Trophoblast cell (in vitro differentiated cells and primary cell): ENCODE data around the gene ZNF155.

Experiments
- DNase-seq, 2 donors: peaks; one replicate each; pipeline ENCODE4 v3.0.0-alpha.2; 2016
- H2AFZ ChIP-seq: 2 replicates; pipeline ENCODE4 v1.6.1; 2013; ENCODE audit warnings: low read length, moderate library complexity, mild to moderate bottlenecking; ENCODE audit not compliant: insufficient read depth, poor library complexity
- H2AK5ac ChIP-seq: 2 replicates; pipeline ENCODE4 v1.6.1; 2013; ENCODE audit warnings: mild to moderate bottlenecking, low read length
- H2BK120ac ChIP-seq: 2 replicates; pipeline ENCODE4 v1.6.1; 2013; ENCODE audit warnings: low read length, mild to moderate bottlenecking, moderate library complexity; ENCODE audit not compliant: insufficient read depth, poor library complexity
- H2BK12ac ChIP-seq: 2 replicates; pipeline ENCODE4 v1.6.1; 2013; ENCODE audit warnings: mild to moderate bottlenecking, low read length, moderate library complexity
- H2BK5ac ChIP-seq: 2 replicates; pipeline ENCODE4 v1.6.1; 2013; ENCODE audit warnings: low read length, low read depth, moderate library complexity, mild to moderate bottlenecking; ENCODE audit not compliant: poor library complexity
- H3K14ac ChIP-seq: 2 replicates; pipeline ENCODE4 v1.6.1; 2013; ENCODE audit warnings: mild to moderate bottlenecking, low read length
- H3K18ac ChIP-seq: 2 replicates; pipeline ENCODE4 v1.6.1; 2013; ENCODE audit warnings: mild to moderate bottlenecking, low read length
- H3K23ac ChIP-seq: 2 replicates; pipeline ENCODE4 v1.6.1; 2013; ENCODE audit warnings: low read length
- H3K27ac ChIP-seq: 2 replicates; pipeline ENCODE4 v1.5.1; 2013; ENCODE audit warnings: low read depth, mild to moderate bottlenecking, inconsistent platforms, low read length, moderate library complexity
- H3K27me3 ChIP-seq: 2 replicates; pipeline ENCODE4 v1.6.1; 2013; ENCODE audit warnings: inconsistent platforms, mild to moderate bottlenecking, low read length, moderate library complexity; ENCODE audit not compliant: insufficient read depth
- H3K36me3 ChIP-seq, 2 experiments: 1 replicate in 1 of 2; 2 replicates in 1 of 2; pipeline ENCODE4 v1.6.1; 2013; ENCODE audit warnings: low read length in 2 of 2, mild to moderate bottlenecking in 2 of 2, moderate library complexity in 1 of 2; ENCODE audit not compliant: insufficient read depth in 2 of 2, control insufficient read depth in 1 of 2
- H3K4ac ChIP-seq: 2 replicates; pipeline ENCODE4 v1.6.1; 2013; ENCODE audit warnings: low read depth, mild to moderate bottlenecking, low read length, moderate library complexity
- H3K4me1 ChIP-seq, 2 experiments: 1 replicate in 1 of 2; 2 replicates in 1 of 2; pipeline ENCODE4 v1.6.1; 2013; ENCODE audit warnings: low read length in 2 of 2, mild to moderate bottlenecking in 2 of 2, moderate library complexity in 1 of 2; ENCODE audit not compliant: insufficient read depth in 2 of 2, control insufficient read depth in 1 of 2
- H3K4me2 ChIP-seq: 2 replicates; pipeline ENCODE4 v1.6.1; 2013; ENCODE audit warnings: inconsistent platforms, mild to moderate bottlenecking, low read length, moderate library complexity
- H3K4me3 ChIP-seq: 2 replicates; pipeline ENCODE4 v1.5.1; 2013; ENCODE audit warnings: mild to moderate bottlenecking, low read depth, low read length, inconsistent platforms
- H3K79me1 ChIP-seq: one replicate; pipeline ENCODE4 v1.6.1; 2013; ENCODE audit warnings: low read length
- H3K79me2 ChIP-seq: 2 replicates; pipeline ENCODE4 v1.6.1; 2013; ENCODE audit warnings: low read length, mild to moderate bottlenecking; ENCODE audit not compliant: control insufficient read depth, insufficient read depth, poor library complexity
- H3K9ac ChIP-seq: 2 replicates; pipeline ENCODE4 v1.6.1; 2013; ENCODE audit warnings: mild to moderate bottlenecking, low read length
- H3K9me3 ChIP-seq: 2 replicates; pipeline ENCODE4 v1.6.1; 2013; ENCODE audit warnings: low read depth, mild to moderate bottlenecking, control low read depth, inconsistent platforms, low read length; ENCODE audit not compliant: insufficient read depth
- H4K12ac ChIP-seq: 2 replicates; pipeline ENCODE4 v1.6.1; 2013; ENCODE audit warnings: low read depth, mild to moderate bottlenecking, low read length, moderate library complexity
- H4K8ac ChIP-seq: 2 replicates; pipeline ENCODE4 v1.6.1; 2013; ENCODE audit warnings: low read depth, mild to moderate bottlenecking, low read length, moderate library complexity
- H4K91ac ChIP-seq: one replicate; pipeline ENCODE4 v1.6.1; 2013; ENCODE audit warnings: low read depth, mild to moderate bottlenecking, low read length, moderate library complexity
- WGBS: extraction: QIAGEN DNeasy Blood & Tissue Kit; methylation state at CpG from one replicate; pipeline ENCODE4 v1.1.7; 2013; ENCODE audit warnings: missing lambda C conversion rate; ENCODE audit not compliant: insufficient read length, insufficient coverage; ENCODE audit errors: extremely low coverage; 5-methylcytosine and 5-hydroxymethylcytosine counted together

The ZNF155 gene

DNA sequence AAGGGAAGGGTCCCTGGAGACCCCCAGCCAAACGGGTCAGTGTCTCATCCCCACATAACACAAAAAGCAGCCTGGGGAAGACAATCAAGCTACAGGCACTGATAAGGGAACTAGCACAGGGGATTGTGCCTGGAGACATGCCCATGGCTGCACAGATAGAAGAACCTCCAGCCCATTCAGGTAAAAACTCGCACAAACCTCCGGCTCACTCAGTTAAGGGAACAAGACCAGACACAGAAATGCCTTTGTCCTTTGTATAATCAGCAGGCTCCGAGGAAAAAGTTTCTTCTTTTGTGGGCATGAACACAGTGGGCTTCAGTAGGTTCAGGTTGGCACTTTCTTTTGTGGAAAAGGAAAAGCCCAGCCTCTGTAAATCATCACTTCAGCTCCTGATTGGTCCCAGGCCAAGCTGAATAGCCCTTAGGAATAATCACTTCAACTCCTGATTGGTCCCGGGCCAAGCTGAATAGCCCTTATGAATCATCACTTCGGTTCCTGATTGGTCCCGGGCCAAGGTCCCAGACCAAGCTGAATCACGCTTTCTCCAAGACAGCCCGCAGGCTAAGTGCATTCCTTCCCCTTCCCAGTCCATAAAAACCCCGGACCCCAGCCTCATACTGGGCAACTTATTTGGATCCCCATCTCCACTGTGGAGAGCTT, 13.8 kb downstream of the ZNF155 start:
- Histone ChIP-seq H3K9me3 (no peaks in the 10 kb centered on the region), H2BK120ac (no peak overlapping the region), H3K79me2 (no peaks in the 10 kb centered on the region), H2AK5ac (no peak overlapping the region), H3K79me1 (peaks cover 2% of the 10 kb centered on the region), H4K91ac (no peak overlapping the region), H3K4ac (no peak overlapping the region), H3K9ac (no peak overlapping the region), H3K4me2 (no peak overlapping the region), H3K4me1 (peaks cover 0 to 2% of the 10 kb centered on the region in 2 experiments), H2BK5ac (no peak overlapping the region), H2BK12ac (no peak overlapping the region), H3K18ac (no peak overlapping the region), H4K12ac (no peak overlapping the region), H3K27me3 (no peaks in the 10 kb centered on the region), H2AFZ (no peak overlapping the region), H3K14ac (no peak overlapping the region), H3K27ac (no peak overlapping the region), H3K4me3 (no peak overlapping the region), H3K23ac (no peak overlapping the region), H4K8ac (peak overlapping the region; percentile 19), H3K36me3 (peaks cover 7 to 11% of the 10 kb centered on the region in 2 experiments)
- no peak for DNase-seq
- no CpG with 5 or more reads among the region's 10 CpGs for WGBS

DNA sequence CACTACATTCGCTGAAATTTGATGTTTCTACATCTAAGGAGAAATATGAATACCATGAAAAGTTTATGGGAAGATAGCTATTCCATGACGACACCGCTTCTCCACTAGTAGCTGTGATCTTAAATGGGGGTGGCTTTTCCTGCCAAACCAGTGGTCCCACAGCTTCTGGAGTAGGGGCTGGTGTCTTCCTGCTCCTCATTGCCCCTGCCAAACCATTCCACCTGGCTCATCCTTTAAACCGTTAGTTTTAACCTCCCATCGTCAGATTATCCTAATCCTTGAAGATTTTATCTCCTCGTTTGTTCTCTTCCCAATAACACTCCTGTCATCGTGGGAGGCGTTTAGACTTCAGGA, 18.2 kb downstream of the ZNF155 start:
- peaks cover 5% of the 10 kb centered on the region for H3K79me1 ChIP-seq
- no peak overlapping the region for H2BK120ac ChIP-seq
- H3K18ac ChIP-seq: no peak overlapping the region
- no peaks in the 10 kb centered on the region for H3K27me3 ChIP-seq
- no peak overlapping the region for H2BK5ac ChIP-seq
- H3K36me3 ChIP-seq: peaks cover 0 to 5% of the 10 kb centered on the region in 2 experiments
- peak overlapping the region; percentile 46 for H4K12ac ChIP-seq
- peak overlapping the region; percentile 51 for H2AFZ ChIP-seq
- no peak overlapping the region for H2AK5ac ChIP-seq
- no peak overlapping the region for H3K9ac ChIP-seq
- peak overlapping the region; percentile 80 for H3K4me2 ChIP-seq
- no peak overlapping the region for H4K91ac ChIP-seq
- H3K4ac ChIP-seq: no peak overlapping the region
- H3K9me3 ChIP-seq: no peaks in the 10 kb centered on the region
- H2BK12ac ChIP-seq: no peak overlapping the region
- no peaks in the 10 kb centered on the region for H3K79me2 ChIP-seq
- peak overlapping the region; percentile 74 for H3K4me3 ChIP-seq
- H3K27ac ChIP-seq: no peak overlapping the region
- no peak overlapping the region for H3K14ac ChIP-seq
- peak overlapping the region; percentile 75 for H4K8ac ChIP-seq
- no CpG with 5 or more reads among the region's 8 CpGs for WGBS
- DNase-seq: peak in 1 of 2 donors; percentile 12
- no peak overlapping the region for H3K23ac ChIP-seq
- H3K4me1 ChIP-seq: peaks cover 2% of the 10 kb centered on the region in 2 experiments

DNA sequence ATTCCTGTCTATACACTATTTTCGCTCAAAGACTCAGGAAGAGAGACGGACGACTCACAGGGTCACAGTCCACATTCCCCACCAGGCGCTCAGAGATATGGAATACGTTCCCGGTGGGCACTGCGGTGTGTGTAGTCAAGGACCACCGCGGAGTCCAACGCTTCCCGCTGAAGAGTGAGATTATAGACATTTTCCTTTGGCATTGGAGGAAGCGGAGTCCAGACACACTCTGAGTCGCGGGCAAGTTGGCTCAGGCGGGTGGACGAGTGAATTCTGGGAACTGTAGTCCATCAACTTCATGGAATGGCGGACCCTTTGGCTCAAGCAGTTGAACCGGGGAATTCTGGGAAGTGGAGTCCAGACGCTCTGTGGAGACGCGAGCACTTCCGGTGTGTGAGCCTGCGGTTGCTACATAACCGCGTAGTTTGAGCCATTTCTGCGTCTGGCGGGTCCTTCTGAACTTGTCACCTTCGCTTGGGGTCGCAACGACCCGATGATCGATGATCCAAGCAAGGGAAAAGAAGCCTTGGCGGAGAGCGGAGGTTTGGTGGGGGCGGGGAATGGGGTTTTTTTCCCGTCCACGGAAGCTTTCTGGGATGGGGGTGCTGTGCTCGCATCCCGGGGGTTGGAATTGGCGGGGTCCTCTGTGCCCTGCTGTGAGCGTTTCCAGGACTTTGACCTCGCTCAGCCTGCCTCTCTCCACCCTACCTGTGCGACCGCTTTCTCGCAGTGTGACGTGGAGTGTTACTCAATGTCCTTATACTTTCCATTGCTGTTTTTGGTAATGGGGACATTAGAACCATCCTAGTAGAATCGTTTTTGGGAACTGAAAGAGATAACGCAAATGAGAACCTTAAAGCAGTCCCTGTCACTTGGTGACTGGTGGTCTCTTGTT, 18.8 kb downstream of the ZNF155 start, which contains the start of gene ZNF230:
Gene ZNF230, plus strand, starts transcription at position 392 of the 895 bp plus-strand sequence. CDS start 4,122 bp downstream, outside the sequence.
- Histone ChIP-seq H3K27me3 (no peaks in the 10 kb centered on the region), H3K23ac (no peak within 1 kb of the TSS), H3K4me1 (peaks cover 2% of the 10 kb centered on the region in 2 experiments), H3K4me3 (peak within 1 kb of the TSS; percentile 74), H3K27ac (no peak within 1 kb of the TSS), H2BK120ac (no peak within 1 kb of the TSS), H4K91ac (peak within 1 kb of the TSS; percentile 29), H2AFZ (peak within 1 kb of the TSS; percentile 72), H3K4me2 (peak within 1 kb of the TSS; percentile 90), H3K79me2 (no peaks in the 10 kb centered on the region), H3K4ac (no peak within 1 kb of the TSS), H3K9ac (peak within 1 kb of the TSS; percentile 76), H2BK5ac (no peak within 1 kb of the TSS), H3K14ac (peak within 1 kb of the TSS; percentile 6), H3K9me3 (peaks cover 4% of the 10 kb centered on the region), H2BK12ac (no peak within 1 kb of the TSS), H3K36me3 (peaks cover 5 to 6% of the 10 kb centered on the region in 2 experiments), H3K18ac (peak within 1 kb of the TSS; percentile 21), H4K12ac (peak within 1 kb of the TSS; percentile 46), H3K79me1 (peaks cover 5% of the 10 kb centered on the region), H4K8ac (peak within 1 kb of the TSS; percentile 80), H2AK5ac (no peak within 1 kb of the TSS)
- DNase-seq: peak; percentile 97 to 98
- WGBS: no CpG with 5 or more reads among the region's 48 CpGs

DNA sequence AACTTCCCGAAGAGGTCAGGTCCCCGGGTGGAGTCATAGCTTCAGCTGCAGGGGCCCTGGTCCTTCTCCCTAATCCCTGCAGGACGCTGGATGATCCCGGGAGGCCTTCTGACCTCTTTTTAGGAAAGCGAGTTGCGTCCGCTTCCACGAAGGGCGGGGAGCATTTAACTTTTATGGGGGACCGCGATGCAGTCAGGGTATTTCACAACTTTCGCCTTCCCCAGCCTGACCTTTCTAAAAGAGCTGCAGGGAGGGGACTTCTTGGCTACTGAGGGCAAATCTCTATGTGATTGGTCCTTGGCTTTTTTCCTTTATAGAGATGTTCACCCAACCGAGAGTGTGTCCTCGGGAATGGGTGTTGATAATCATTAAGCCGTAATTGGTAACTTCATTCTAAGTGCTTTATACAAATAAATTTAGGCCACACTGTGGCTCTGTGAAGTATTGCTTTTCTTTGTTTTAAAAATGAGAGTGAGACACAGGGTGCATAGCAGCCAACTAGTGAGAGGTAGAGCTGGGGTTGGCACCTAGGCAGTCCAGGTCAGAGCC, 19.5 kb downstream of the ZNF155 start:
- Histone ChIP-seq H3K9ac (peak overlapping the region; percentile 29), H2BK5ac (no peak overlapping the region), H2BK12ac (no peak overlapping the region), H3K18ac (no peak overlapping the region), H3K14ac (no peak overlapping the region), H3K4ac (no peak overlapping the region), H3K27me3 (no peaks in the 10 kb centered on the region), H3K23ac (no peak overlapping the region), H4K12ac (no peak overlapping the region), H3K36me3 (peaks cover 4 to 8% of the 10 kb centered on the region in 2 experiments), H3K79me1 (peaks cover 5% of the 10 kb centered on the region), H4K8ac (no peak overlapping the region), H3K4me3 (peak overlapping the region; percentile 70), H3K9me3 (peaks cover 5% of the 10 kb centered on the region), H2BK120ac (no peak overlapping the region), H2AK5ac (no peak overlapping the region), H4K91ac (no peak overlapping the region), H2AFZ (peak overlapping the region; percentile 12), H3K4me1 (peaks cover 2% of the 10 kb centered on the region in 2 experiments), H3K27ac (no peak overlapping the region), H3K4me2 (peak overlapping the region; percentile 90), H3K79me2 (no peaks in the 10 kb centered on the region)
- WGBS: no CpG with 5 or more reads among the region's 15 CpGs
- peak in 1 of 2 donors; percentile 1 for DNase-seq
